HG02870 (cell line): ENCODE measurements around the gene KIF25.
"Not testable (repeated sequence)": the region's sequence is repeated elsewhere in the genome, so short reads cannot be mapped to it uniquely, and the experiment has no call there.

Source experiments
- ATAC-seq: cut with Tn5 transposase; IDR thresholded peaks from one replicate; pipeline ENCODE4 v1.9.1; 2021; ENCODE audit warnings: mild to moderate bottlenecking, moderate library complexity; ENCODE audit not compliant: unreplicated experiment

Gene KIF25

DNA sequence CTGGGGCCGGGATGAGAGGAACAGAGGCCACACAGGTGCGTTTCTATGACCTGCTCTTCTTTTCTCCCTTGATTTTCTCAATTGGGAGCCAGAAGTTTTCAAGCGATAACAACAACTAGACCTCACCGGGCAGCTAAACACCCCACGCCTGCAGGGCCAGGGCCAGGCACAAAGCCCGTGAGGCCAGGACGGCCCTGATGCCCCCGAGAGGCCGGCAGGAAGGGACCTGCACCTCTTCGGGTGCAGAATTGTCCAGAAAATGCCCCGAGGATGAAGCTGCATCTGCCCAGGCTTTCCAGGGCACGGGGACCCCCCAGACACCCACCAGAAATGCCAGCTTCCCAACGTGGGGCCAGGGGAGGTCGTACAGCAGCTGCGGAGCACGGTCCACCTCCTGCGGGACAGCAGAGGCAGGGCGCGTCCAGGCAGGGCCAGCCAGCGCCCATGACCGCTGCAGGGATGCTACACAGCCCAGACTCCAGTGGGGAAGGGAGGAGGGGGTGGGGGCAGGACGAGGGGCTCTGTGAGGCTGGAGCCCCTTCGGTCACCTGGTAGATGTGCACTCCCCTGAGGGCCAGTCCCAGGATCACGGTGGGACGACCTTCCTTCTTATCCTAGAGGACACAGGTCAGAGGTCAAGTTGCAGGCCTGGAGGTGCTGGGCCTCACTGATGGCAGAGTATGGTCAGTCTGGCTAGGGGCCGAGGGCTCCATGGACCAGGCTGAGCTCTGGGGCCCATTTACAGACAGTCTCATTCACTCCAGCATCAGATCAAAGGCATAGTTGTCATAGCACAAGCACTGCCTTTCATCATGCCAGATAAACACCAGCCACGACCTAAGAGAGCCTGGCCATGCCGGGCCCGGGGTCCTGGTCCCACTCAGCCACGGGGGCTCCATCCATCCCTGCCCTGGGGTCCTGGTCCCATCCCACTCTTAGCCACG, 65.1 kb downstream of the KIF25 start:
- ATAC-seq: no peak

DNA sequence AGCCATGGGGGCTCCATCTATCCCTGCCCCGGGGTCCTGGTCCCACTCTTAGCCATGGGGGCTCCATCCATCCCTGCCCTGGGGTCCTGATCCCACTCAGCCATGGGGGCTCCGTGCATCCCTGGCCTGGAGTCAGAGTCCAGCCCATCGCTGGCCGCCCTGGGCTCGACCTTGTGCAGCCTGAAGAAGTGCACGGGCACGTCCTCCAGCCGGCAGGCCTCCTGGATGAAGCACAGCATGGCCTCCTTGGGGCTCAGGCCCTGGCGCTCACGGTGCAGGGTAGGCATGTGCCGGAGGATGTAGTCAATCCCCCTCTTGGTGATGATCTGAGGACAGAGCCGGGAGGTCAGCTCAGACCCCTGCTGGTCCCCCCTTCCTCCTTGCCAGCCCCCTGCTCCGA, 66.0 kb downstream of the KIF25 start:
- no peak for ATAC-seq

DNA sequence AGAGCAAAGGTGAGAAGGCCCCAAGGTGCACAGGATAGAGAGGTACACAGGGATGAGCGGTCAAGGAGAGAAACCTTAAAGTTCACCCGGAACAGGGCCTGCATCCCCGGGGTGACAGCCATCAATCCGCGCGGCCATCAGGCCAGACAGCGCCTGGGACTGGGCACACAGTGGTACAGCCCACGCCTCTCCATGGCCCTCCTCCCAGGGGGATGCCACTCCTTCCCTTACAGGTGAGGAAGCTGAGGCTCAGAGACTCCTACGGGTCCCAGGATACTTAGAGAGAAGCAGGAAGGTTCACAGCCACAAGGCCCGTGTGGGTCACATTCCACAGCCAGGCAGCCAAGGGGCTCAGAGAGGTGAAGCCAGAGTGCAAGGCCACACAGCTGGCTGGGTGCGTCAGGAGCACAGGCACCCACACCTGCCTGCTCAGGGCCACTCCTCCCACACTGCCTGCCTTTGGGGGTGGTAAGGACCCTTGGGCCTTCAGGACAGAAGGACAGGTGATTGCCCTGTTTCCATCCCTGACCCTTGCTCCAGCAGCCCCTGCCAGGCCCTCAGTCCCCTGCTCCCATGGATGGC, 66.8 kb downstream of the KIF25 start:
- no peak for ATAC-seq

DNA sequence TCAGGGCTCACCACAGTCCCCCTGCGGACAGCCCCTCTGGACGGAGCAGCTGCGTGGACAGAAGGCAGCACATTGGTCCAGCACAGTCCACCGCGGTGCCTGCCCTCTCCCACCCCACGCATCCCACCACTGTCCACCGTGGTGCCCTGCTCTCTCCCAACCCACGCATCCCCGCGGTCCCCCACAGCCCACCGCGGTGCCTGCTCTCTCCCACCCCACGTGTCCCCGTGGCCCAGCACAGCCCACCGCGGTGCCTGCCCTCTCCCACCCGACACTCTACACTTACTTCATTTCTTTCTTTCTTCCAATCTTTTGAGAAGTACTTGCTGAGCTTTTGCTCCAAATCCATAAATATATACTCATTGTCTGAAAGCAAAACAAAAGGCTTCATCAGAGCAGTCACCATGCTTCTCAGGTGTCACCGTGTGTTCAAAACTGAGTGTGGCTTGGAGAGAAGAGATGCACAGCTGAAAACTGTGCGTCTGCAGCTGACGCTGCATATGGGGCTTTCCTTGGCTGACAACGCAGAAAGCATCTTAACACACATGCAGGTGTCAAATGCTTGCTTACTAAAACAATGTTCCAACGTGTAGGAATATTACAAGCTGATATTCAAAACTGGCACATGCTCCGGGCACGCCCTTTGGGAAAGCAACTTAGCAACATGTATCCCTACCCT, 69.7 kb downstream of the KIF25 start:
- no peak for ATAC-seq

DNA sequence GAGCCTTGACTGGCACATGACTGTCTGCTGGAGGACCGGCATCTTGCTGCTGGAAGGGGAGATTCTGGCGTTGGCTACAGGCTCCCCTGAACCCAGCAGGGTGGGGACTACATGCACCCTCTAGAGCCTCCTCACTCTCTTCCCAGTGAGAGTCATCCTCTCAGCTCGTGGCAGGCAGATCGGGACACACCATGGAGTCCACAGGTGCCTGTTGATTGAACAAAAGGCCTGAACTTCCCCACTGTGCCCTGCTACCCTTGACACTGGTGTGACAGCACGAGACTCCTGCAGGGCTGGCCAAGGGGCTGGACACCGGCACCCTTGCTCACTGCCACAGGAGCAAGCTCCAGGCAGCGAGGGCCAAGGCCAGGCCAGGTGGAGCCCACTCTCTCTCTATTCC, 73.3 kb downstream of the KIF25 start:
- no peak for ATAC-seq

DNA sequence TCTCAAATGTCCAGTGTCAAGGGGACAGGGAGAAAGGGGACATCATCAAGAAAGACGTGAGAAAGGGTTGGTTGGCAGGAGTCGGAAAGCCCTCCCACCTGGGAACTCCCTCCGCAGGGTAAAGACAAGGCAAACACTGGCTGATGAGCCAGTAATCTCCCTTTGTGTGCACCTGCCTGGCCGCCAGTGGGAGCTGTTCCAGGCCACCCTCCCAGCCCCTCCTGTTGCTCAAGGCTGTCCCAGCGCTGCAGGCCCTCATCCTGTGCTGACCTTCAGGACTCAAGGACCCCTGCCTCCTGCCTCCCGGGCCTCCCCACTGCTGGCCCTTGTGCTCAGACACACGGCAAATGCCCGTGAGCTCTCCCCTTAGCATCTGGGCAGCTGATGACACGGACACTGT, 74.1 kb downstream of the KIF25 start:
- no peak for ATAC-seq

DNA sequence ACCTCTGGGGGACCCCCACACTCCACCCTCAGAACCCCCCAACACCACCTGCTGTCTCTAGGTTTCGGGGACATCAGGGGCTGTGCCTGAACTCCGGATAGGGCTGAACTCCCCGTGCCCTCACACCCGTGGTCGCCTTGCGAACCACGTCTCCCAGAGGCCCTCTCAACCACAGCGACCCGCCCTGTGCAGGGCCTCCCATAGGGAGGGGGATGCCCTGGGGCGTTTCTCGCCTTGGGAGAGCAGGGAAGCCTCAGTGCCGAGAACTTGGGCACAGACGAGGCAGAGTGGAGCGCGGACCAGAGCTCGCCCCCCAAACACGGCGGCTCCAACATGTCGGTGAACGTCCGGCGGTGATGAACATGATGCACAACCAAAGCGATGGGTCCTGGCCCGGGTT, 74.8 kb downstream of the KIF25 start:
- ATAC-seq: no peak

DNA sequence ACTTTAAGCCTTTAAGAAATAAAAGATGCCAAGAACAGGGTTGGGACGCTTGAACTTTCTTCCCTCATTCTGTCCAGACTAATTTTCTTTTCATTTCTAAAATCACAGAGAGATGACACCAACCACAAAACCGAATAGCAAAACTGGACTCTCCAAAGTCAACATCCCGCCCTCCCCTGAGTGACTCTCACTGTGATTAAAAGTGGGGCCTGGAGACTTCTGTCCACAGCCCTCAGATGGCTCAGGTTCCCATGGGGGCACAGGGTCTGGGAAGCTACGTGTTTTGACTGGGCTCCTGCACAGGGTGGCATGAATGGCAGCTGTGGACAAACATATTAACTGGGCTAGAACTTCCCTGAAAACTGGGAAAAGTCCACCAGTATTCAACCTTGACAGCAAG, 75.3 kb downstream of the KIF25 start:
- ATAC-seq: no peak

DNA sequence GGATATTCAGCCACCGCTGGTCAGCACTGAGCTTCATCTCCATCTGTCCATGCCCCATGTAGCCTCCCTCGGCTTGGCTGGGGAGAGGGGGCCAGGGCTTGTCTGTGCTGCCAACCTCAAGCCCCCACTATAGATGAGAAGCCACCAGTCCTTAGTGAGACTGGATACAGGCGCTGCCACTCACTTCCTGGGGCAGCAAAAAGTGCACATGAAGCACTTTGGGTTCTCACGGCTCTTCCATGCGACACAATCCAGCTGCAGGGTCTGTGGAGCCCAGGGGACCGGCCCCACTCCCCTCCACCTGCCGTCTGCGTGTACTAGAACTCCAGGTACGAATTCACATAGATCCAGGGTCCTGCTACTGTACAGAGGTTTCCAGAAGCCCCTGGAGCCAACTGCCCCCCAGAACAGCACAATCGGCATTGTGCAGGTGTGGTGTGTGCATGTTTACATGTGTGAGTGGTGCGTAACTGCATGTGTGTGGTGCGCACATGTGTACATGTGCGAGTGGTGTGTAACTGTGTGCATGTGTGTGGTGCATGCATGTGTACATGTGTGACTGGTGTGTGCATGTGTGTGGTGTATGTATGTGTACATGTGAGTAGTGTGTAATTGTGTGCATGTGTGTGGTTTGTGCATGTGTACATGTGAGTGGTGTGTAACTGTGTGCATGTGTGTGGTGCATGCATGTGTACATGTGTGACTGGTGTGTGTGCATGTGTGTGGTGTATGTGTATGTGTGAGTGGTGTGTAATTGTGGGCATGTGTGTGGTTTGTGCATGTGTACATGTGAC, 76.7 kb downstream of the KIF25 start:
- no peak for ATAC-seq

DNA sequence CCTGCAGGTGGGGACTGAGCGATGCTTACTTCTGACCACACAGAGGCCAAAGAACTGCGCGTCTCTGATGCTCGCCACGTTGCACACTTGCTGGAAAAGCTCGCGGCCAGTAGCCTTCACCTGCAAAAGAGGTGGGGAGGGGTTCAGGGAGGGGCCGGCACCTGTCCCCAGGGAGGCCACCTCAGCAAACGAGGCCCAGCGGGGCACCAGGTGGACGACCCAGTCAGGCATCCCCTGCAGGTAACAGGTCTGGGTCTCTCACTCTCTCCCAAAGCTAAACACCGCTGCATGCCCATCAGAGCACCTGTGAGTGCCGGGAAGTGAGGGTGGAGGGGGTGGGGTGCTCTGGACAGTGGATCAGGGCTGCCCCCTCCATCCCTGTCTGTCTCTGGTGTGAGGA, 77.7 kb downstream of the KIF25 start:
- no peak for ATAC-seq

DNA sequence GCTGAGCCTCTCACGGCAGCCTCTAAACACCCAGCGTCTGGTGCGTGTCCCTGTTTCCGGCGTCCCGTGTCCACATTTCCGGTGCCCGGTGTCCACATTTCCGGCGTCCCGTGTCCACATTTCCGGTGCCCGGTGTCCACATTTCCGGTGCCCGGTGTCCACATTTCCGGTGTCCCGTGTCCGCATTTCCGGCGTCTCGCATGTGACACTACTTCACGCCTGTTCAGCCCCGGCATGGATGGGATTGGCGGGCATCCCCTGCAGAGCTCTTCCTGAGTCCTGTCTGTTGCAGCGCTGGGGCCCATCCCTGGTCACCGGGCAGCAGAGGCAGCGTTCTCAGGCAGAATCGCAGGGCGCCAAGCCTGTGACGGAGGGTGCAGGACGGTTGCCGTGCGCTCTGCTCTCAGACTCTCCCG, 78.3 kb downstream of the KIF25 start:
- no peak for ATAC-seq

DNA sequence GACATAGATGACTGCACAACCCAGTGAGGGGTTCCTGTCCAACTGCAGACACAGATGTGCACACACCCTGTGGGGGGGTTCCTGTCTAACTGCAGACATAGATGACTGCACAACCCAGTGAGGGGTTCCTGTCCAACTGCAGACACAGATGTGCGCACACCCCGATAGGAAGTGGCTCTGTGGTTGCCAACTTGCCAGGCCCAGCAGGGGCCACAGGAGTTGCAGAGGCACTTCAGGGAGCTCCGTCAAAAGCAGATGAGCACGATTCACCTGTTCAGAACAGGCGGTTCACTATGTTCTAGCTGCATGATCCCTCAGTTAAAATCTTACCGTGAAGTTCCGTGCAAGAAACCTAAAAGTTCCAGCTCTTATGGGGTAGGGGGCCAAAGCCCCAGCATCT, 79.9 kb downstream of the KIF25 start:
- ATAC-seq: not testable (repeated sequence)

DNA sequence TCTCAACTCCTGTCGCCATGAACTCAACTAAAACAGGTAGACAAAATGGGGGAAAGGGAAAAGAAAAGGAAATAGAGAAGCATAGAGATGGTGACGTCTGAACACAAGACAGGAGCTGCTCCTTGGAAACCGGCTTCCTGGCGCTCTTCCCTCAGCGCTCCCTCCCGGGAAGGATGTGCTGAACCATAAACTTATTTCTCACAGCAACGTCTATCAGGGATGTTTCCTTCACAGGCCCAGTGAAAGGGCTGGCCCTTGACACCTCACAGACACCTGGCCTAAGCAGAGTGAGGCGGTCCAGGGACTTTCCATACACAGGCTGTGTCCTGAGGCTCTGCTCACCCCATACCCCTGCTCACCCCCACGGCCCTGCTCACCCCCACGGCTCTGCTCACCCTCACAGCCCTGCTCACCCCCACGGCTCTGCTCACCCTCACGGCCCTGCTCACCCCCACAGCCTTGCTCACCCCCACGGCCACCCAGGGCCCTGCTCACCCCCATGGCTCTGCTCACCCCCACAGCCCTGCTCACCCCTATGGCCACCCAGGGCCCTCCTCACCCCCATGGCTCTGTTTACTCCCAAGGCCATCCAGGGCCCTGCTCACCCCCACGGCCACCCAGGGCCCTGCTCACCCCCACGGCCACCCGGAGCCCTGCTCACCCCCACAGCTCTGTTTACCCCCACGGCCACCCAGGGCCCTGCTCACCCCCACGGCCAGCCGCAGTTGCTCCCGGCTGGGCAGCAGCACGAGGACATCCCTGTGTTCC, 80.9 kb downstream of the KIF25 start:
- ATAC-seq: no peak

DNA sequence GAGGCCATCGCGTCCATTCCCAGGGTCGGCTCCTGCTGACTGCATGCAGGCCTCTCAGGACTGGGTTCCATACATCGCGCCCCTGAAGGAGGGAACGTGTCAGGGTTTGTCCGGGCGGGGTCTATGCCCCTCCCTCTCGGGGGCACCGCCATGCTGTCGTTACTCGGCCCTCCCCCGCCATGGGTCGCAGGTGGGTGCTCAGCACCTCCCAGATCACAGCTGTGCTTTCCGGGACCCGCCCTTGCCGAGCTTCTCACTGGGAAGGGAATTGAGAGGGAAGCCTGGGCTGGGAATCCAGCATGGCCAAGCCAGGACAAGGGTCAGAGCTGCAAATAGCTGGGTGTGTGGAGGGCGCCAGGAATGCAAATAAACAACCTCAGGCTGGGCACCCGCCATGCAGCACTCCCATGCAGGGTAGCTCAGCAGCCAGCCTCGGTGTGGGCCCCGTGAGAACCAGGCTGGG, 81.5 kb downstream of the KIF25 start, which contains the start of gene FRMD1:
Gene FRMD1 (minus strand): TSS at position 270 of the 463 bp plus-strand sequence. CDS start 118 bp downstream, at position 152.
- no peak for ATAC-seq

DNA sequence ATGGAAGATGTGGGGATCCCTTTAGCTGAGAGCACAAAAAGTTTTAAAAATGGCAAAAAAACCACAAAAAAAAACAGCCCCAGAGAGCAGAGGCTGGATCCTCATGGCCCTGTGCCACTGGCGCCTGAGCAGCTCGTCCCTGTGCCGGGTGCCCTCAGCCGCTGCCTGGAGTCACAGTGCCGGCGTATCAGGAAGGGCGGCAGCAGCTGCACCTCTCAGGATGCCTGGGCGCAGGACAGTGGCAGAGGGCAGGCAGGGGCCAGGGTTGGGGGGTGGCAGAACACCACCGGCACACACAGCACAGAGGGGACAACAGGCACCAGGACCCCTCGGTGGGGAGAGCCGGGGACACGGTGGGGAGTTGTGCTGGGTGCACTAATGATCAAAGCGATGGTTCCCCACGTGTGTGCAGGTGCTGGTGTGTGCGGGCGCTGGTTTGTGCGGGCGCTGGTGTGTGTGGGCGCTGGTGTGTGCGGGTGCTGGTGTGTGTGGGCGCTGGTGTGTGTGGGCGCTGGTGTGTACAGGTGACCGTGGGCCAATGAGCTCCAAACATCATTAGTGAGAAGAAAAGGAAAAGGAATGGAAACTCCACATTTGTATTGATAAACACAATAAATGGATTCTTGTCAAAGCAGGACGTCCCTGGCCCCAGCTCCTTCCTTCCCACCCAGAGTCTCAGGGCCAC, 83.1 kb downstream of the KIF25 start:
- no peak for ATAC-seq

DNA sequence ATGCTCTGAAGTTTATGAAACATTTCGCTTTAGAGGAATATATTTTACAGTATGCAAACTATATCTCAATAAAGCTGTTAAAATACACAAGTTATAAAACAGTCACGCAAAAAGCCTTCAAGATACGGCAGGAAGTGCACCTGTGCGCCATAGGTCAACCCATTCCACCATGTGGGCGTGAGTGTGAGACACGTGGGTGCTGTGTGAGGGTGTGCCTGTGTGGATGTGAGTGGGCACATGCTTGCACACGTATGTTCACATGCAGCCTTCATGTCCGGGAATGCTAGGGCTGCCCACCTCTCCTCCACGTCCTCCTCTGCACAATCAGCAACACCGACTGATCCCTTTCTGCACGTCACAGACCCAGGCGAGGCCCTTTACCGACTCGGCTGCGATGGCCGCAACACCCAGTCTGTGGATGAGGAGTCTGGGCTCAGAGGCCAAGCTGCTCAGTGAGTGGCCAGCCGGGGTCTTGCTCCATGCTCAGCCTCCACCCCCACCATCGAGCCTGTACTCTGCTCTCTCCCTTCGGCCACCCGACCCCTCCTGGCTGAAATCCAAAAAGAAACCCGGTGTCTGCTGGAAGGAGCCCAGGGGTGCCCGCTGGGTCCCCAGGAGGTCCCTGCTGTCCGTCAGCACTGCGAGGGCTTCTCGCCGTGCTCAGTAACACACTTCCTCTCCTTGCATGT, 84.5 kb downstream of the KIF25 start:
- ATAC-seq: no peak

DNA sequence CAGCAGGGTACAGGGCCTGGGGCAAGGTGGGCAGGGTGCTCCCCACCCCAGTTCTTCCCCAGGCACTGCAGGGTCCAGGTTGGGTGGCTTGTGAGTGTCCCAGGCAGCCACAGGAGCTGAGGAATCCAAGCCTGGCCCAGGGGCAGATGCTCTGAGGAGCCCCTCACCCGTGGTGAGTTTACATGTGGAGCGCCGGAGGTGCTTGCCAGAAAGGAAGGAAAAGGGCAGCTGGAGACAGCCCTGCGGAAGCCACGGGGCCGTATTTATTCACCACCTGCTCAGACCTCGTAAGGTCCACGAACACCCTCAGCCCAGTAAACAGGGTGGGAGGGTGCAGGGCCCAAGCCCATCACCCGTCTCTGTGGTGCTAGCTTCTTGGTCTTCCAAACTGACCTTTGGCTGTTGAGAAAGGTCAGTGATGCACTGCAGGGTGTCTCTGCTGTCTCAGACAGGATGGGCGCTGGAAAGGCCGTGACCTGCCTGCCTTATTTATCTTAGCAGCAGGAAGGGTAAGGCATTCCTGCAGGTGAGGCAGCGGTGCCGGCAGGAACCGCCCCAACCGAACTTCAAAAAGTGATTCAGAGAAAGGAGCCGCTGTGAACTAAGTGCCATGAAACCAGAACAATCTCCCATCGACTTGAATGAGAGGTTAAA, 85.5 kb downstream of the KIF25 start:
- no peak for ATAC-seq

DNA sequence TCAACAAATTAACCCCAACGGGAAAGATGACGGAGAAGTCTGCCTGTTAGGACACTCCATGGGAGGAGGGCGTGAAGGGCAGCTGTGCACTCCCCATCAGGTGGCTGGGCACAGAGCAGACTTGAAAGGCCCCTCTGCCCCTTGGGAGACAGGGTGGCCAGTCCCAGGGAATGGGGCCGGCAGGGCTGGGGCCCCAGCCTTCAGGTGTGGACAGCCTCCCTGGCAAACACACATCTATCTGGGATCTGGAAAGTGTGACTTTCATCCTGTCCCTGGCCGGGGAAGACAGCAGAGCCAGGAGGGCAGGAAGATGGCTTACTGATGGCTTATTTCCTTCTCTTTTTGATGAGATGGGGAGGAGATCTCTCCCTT, 86.0 kb downstream of the KIF25 start:
- ATAC-seq: no peak
